ENCODE results near the gene ERBB3.
A peak's percentile ranks its signal among the peaks of the same experiment; 100 is the strongest.

The ERBB3 gene

GRCh38 chr12:56126732-56127239 lies 46.8 kb downstream of the ERBB3 start:
- peaks cover 5% of the 10 kb centered on the region; the same call in 1 of the 2 replicates for H3K9me3 ChIP-seq (ENCODE audit: control insufficient read depth, insufficient read depth, low read length)
- peaks cover 43% of the 10 kb centered on the region for H3K79me2 ChIP-seq (ENCODE audit: control insufficient read depth, low read length)
- peaks cover 28% of the 10 kb centered on the region for H3F3A ChIP-seq (ENCODE audit: control insufficient read depth, insufficient read depth)
- peak overlapping the region; percentile 93 for H3K4me2 ChIP-seq (ENCODE audit: low read length)
- no peaks in the 10 kb centered on the region for H3K9me2 ChIP-seq (replicated peaks; ENCODE audit: control insufficient read depth, low read length)
- peak overlapping the region; percentile 82 for H3K27ac ChIP-seq (ENCODE audit: low read depth, low read length)
- TF ChIP-seq CTCF (IDR thresholded peaks at IDR 0.05; ENCODE audit: low read depth, low read length, poor library complexity, severe bottlenecking) (no peak), EZH2phosphoT487 (IDR thresholded peaks at IDR 0.05; ENCODE audit: borderline replicate concordance, low read length) (no peak)
- H3K36me3 ChIP-seq (ENCODE audit: control insufficient read depth, low read length), result peaks cover 20% of the 10 kb centered on the region
- peaks cover 54% of the 10 kb centered on the region for H3K4me1 ChIP-seq (ENCODE audit: control insufficient read depth, low read length)
- H4K20me1 ChIP-seq (ENCODE audit: control insufficient read depth, insufficient read depth, low read depth, low read length), result no peaks in the 10 kb centered on the region
- H3K27me3 ChIP-seq (ENCODE audit: control insufficient read depth, low read length), result no peaks in the 10 kb centered on the region
- H3K4me3 ChIP-seq (ENCODE audit: low read length), result peak overlapping the region; percentile 75

- Histone ChIP-seq H3K9me3 (ENCODE audit: control insufficient read depth, insufficient read depth, low read length) (peaks cover 5% of the 10 kb centered on the region; the same call in 1 of the 2 replicates), H3K4me2 (ENCODE audit: low read length) (peak overlapping the region; percentile 93), H3F3A (ENCODE audit: control insufficient read depth, insufficient read depth) (peaks cover 28% of the 10 kb centered on the region), H4K20me1 (ENCODE audit: control insufficient read depth, insufficient read depth, low read depth, low read length) (no peaks in the 10 kb centered on the region), H3K27me3 (ENCODE audit: control insufficient read depth, low read length) (no peaks in the 10 kb centered on the region), H3K36me3 (ENCODE audit: control insufficient read depth, low read length) (peaks cover 26% of the 10 kb centered on the region), H3K4me1 (ENCODE audit: control insufficient read depth, low read length) (peaks cover 54% of the 10 kb centered on the region), H3K9me2 (replicated peaks; ENCODE audit: control insufficient read depth, low read length) (no peaks in the 10 kb centered on the region), H3K79me2 (ENCODE audit: control insufficient read depth, low read length) (peaks cover 40% of the 10 kb centered on the region), H3K4me3 (ENCODE audit: low read length) (peak overlapping the region; percentile 75), H3K27ac (ENCODE audit: low read depth, low read length) (peak overlapping the region; percentile 82)
- TF ChIP-seq CTCF (IDR thresholded peaks at IDR 0.05; ENCODE audit: low read depth, low read length, poor library complexity, severe bottlenecking) (no peak), EZH2phosphoT487 (IDR thresholded peaks at IDR 0.05; ENCODE audit: borderline replicate concordance, low read length) (no peak)
These were observed 47.5 kb downstream of the ERBB3 start for GRCh38 chr12:56127485-56127887.

GRCh38 chr12:56127888-56128669 lies 48.1 kb downstream of the ERBB3 start, which contains the start of gene ESYT1:
TSS of gene ESYT1 (plus strand) at chr12:56128267. CDS start at chr12:56128320, 53 bp downstream.
- TF ChIP-seq CTCF (IDR thresholded peaks at IDR 0.05; ENCODE audit: low read depth, low read length, poor library complexity, severe bottlenecking) (no peak), EZH2phosphoT487 (IDR thresholded peaks at IDR 0.05; ENCODE audit: borderline replicate concordance, low read length) (no peak)
- Histone ChIP-seq H3K4me1 (ENCODE audit: control insufficient read depth, low read length) (peaks cover 54% of the 10 kb centered on the region), H3K36me3 (ENCODE audit: control insufficient read depth, low read length) (peaks cover 29% of the 10 kb centered on the region)

More at GRCh38 chr12:56127888-56128669, 48.1 kb downstream of the ERBB3 start, which contains the start of gene ESYT1:
- Histone ChIP-seq H3K4me3 (ENCODE audit: low read length) (peak within 1 kb of the TSS; percentile 90), H3K79me2 (ENCODE audit: control insufficient read depth, low read length) (peaks cover 40% of the 10 kb centered on the region), H3K27ac (ENCODE audit: low read depth, low read length) (peak within 1 kb of the TSS; percentile 82), H3K9me3 (ENCODE audit: control insufficient read depth, insufficient read depth, low read length) (peaks cover 5% of the 10 kb centered on the region; the same call in 1 of the 2 replicates), H3K4me2 (ENCODE audit: low read length) (peak within 1 kb of the TSS; percentile 93), H3K27me3 (ENCODE audit: control insufficient read depth, low read length) (no peaks in the 10 kb centered on the region), H3F3A (ENCODE audit: control insufficient read depth, insufficient read depth) (peaks cover 28% of the 10 kb centered on the region), H3K9me2 (replicated peaks; ENCODE audit: control insufficient read depth, low read length) (no peaks in the 10 kb centered on the region), H4K20me1 (ENCODE audit: control insufficient read depth, insufficient read depth, low read depth, low read length) (no peaks in the 10 kb centered on the region)

Data from DOHH2 (cell line).